RWPE1 (cell line): ENCODE data around the gene CRLF3.
"Not testable (repeated sequence)": the region's sequence is repeated elsewhere in the genome, so short reads cannot be mapped to it uniquely, and the experiment has no call there.

ENCODE experiments used
- CTCF ChIA-PET: fragments of 350-600 bp; sonication (Branson Sonifier 250); formaldehyde crosslinking; extraction: SDS; loops from one replicate; lab custom pipeline; 2021; lab: Yijun Ruan, JAX
- POLR2A ChIA-PET: fragments of 400-600 bp; formaldehyde crosslinking; extraction: SDS; loops from one replicate; lab custom pipeline; 2020; ENCODE audit warnings: antibody characterized with exemption; ENCODE audit not compliant: low non-redundant PET; lab: Yijun Ruan, JAX
- DNase-seq: peaks from one replicate; pipeline ENCODE4 v3.0.0; 2012; ENCODE audit warnings: low spot score
- H3K27ac ChIP-seq: fragments of 450-650 bp; 2 replicates; pipeline ENCODE4 v1.5.1; 2017
- CTCF ChIP-seq: fragments of 450-650 bp; conservative IDR thresholded peaks from 2 replicates; pipeline ENCODE4 v1.5.1; 2017; ENCODE audit warnings: low read depth, mild to moderate bottlenecking

The CRLF3 gene

GRCh38 chr17:30790279-30790678 lies 34.2 kb downstream of the CRLF3 start:
- ChIA-PET CTCF (no interaction called here), POLR2A (no interaction called here)
- DNase-seq, result no peak
- no peak overlapping the region for H3K27ac ChIP-seq
- TF ChIP-seq CTCF, result no peak

- H3K27ac ChIP-seq, result no peak overlapping the region
- no peak for DNase-seq
- CTCF ChIA-PET, result no interaction called here
- POLR2A ChIA-PET, result interaction anchor here (0.5 kb wide), 1 partner anchor 12 kb away, joined by 5 read pairs; no protein-coding TSS in a partner anchor
- TF ChIP-seq CTCF, result no peak
Measured at GRCh38 chr17:30788918-30789317, 35.6 kb downstream of the CRLF3 start.

DNA sequence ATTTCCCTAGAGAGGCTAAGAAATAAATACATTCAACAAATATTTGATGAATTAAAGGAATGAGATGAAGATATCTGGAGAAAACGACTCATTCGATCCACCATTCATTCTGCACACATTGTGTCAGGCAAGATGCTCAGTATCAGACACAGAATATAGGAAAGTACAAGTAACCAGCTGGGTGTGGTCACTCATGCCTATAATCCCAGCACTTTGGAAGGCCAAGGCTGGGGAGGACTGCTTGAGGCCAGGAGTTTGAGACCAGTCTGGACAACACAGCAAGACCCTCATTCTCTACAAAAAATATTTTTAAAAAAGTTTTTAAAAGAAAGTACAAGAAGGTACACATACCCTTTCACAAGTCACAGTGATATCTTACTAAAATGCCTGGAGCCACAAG lies 42.3 kb downstream of the CRLF3 start:
- no peak overlapping the region for H3K27ac ChIP-seq
- DNase-seq, result no peak
- CTCF ChIA-PET, result no interaction called here
- POLR2A ChIA-PET, result no interaction called here
- no peak for TF ChIP-seq CTCF

- no peak for TF ChIP-seq CTCF
- ChIA-PET POLR2A (no interaction called here), CTCF (no interaction called here)
- H3K27ac ChIP-seq, result no peak overlapping the region
- no peak for DNase-seq
Measured at GRCh38 chr17:30780343-30780742, 44.1 kb downstream of the CRLF3 start.

GRCh38 chr17:30768771-30769170 lies 55.7 kb downstream of the CRLF3 start:
- POLR2A ChIA-PET, H3K27ac ChIP-seq, CTCF ChIA-PET, DNase-seq: not testable (repeated sequence)

DNA sequence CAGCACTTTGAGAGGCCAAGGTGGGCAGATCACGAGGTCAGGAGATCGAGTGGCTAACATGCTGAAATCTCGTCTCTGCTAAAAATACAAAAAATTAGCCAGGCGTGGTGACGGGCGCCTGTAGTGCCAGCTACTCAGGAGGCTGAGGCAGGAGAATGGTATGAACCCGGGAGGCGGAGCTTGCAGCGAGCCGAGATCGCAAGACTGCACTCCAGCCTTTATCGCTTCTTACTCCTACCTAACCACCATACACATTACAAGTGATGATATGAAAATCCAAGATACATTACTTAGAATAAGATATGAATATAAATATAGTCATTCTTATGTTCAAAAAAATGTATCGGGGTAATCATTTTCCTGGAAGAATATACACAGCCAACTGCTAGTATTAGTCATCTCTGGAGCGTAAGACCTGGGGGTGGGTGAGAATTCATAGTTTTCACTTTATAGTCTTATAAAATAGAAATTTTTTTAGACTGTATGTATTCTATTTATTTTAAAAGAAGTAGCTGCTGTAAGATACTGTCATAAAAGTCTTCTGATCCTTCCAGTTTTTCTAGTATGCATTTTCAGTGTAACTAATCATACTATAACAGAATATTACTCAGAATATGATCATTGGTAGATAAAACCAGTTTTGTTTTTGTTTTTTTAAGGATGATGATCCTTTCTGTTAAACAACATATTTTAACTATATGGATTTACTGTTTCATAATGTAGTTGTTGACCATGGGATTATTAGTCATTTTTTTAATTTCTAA lies 56.7 kb downstream of the CRLF3 start:
- CTCF ChIA-PET, POLR2A ChIA-PET, DNase-seq, H3K27ac ChIP-seq: not testable (repeated sequence)

DNA sequence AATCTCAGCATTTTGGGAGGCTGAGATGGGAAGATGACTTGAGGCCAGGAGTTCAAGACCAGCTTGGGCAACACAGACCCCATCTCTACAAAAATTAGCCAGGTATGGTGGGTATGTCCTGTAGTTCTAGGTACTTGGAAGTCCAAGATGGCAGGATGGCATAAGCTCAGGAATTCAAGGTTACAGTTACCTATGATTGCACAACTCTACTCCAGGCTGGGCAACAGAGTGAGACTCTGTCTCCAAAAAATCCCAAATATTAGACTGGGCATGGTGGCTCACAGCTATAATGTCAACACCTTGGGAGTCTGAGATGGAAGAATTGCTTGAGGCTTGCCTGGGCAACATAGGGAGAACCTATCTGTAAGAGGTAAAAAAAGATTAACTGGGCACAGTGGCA lies 63.4 kb downstream of the CRLF3 start:
- ChIA-PET POLR2A (no interaction called here), CTCF (interaction anchor here (0.7 kb wide), 1 partner anchor 1063 kb away, joined by 3 read pairs; no protein-coding TSS in a partner anchor)
- TF ChIP-seq CTCF, result no peak
- DNase-seq, result no peak
- no peak overlapping the region for H3K27ac ChIP-seq

DNA sequence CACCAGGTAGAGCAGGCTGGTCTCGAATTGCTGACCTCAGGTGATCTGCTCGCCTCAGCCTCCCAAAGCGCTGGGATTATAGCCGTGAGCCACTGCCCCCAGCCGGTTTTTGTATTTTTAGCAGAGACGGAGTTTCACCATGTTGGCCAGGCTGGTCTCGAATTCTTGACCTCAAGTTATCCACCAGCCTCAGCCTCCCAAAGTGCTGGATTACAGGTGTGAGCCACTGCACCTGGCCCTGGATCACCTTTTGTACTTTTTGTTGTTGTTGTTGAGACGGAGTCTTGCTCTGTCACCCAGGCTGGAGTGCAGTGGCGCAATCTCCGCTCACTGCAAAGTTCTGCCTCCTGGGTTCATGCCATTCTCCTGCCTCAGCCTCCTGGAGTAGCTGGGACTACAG lies 71.2 kb downstream of the CRLF3 start:
- DNase-seq, CTCF ChIA-PET, POLR2A ChIA-PET, H3K27ac ChIP-seq: not testable (repeated sequence)

- POLR2A ChIA-PET, DNase-seq, CTCF ChIA-PET, H3K27ac ChIP-seq: not testable (repeated sequence)
Measured at GRCh38 chr17:30750982-30751381, 73.5 kb downstream of the CRLF3 start.

- POLR2A ChIA-PET, H3K27ac ChIP-seq, CTCF ChIA-PET, DNase-seq: not testable (repeated sequence)
Measured at GRCh38 chr17:30747621-30748020, 76.9 kb downstream of the CRLF3 start.

GRCh38 chr17:30742669-30743068 lies 81.8 kb downstream of the CRLF3 start:
- H3K27ac ChIP-seq, POLR2A ChIA-PET, DNase-seq, CTCF ChIA-PET: not testable (repeated sequence)
